OCI-LY3 (cell line): ENCODE data around the gene MRPL10.

ENCODE experiments used
- CTCF ChIP-seq: fragments of 200-600, 300-600 bp; sonication (generic); IDR thresholded peaks from 2 replicates; pipeline ENCODE4 v1.5.1; 2014; ENCODE audit warnings: antibody characterized with exemption, low read length, low read depth
- EZH2phosphoT487 ChIP-seq: fragments of 200-600 bp; shearing (Covaris generic); IDR thresholded peaks from 2 replicates; pipeline ENCODE4 v1.6.1; 2018; ENCODE audit warnings: antibody characterized with exemption, mixed run types, low read depth

- TF ChIP-seq CTCF (no peak), EZH2phosphoT487 (no peak)
Observed at GRCh38 chr17:47823519-47823918, 7.8 kb downstream of the MRPL10 start.
